OCI-LY1 (cell line): ENCODE measurements around the gene ANO4.

Experiments
- H2AFZ ChIP-seq: fragments of 200-600 bp; sonication (generic), shearing (Covaris generic); 2 replicates; pipeline ENCODE4 v1.6.0; 2014; ENCODE audit warnings: antibody characterized with exemption, mild to moderate bottlenecking, low read length
- H3F3A ChIP-seq: fragments of 200-600 bp; sonication (generic), shearing (Covaris generic); 2 replicates; pipeline ENCODE4 v1.6.0; 2014; ENCODE audit warnings: mild to moderate bottlenecking, antibody characterized with exemption, low read length, moderate library complexity; ENCODE audit not compliant: insufficient read depth
- H3K27ac ChIP-seq: fragments of 200-600 bp; sonication (generic); 2 replicates; pipeline ENCODE4 v1.5.1; 2014; ENCODE audit warnings: low read length, mixed run types, mild to moderate bottlenecking, low read depth; ENCODE audit not compliant: poor library complexity, severe bottlenecking
- H3K27me3 ChIP-seq: fragments of 200-600 bp; sonication (generic); 2 replicates; pipeline ENCODE4 v1.6.0; 2014; ENCODE audit warnings: antibody characterized with exemption, mild to moderate bottlenecking, low read length, moderate library complexity; ENCODE audit not compliant: insufficient read depth
- H3K36me3 ChIP-seq: fragments of 200-600 bp; sonication (generic); 2 replicates; pipeline ENCODE4 v1.6.1; 2014; ENCODE audit warnings: mild to moderate bottlenecking, antibody characterized with exemption, low read length, moderate library complexity, mixed read lengths; ENCODE audit not compliant: insufficient read depth
- H3K4me1 ChIP-seq: fragments of 200-600 bp; sonication (generic); 2 replicates; pipeline ENCODE4 v1.5.1; 2014; ENCODE audit warnings: mild to moderate bottlenecking, low read length, moderate library complexity; ENCODE audit not compliant: insufficient read depth, severe bottlenecking
- H3K4me2 ChIP-seq: fragments of 200-600 bp; sonication (generic), shearing (Covaris generic); 2 replicates; pipeline ENCODE4 v1.6.1; 2014; ENCODE audit warnings: low read length
- H3K4me3 ChIP-seq: fragments of 200-600 bp; sonication (generic); 2 replicates; pipeline ENCODE4 v1.5.1; 2014; ENCODE audit warnings: low read length, low read depth, mild to moderate bottlenecking, mixed read lengths; ENCODE audit not compliant: poor library complexity, severe bottlenecking
- H3K79me2 ChIP-seq: fragments of 200-600 bp; shearing (Covaris generic); 2 replicates; pipeline ENCODE4 v1.6.1; 2016; ENCODE audit warnings: mixed run types, low read length, mixed read lengths; ENCODE audit not compliant: insufficient read depth
- H3K9ac ChIP-seq: fragments of 200-600 bp; sonication (generic), shearing (Covaris generic); 2 replicates; pipeline ENCODE4 v1.6.1; 2014; ENCODE audit warnings: mild to moderate bottlenecking, low read length, mixed read lengths
- H3K9me2 ChIP-seq: fragments of 200-600 bp; sonication (generic), shearing (Covaris generic); 2 replicates; pipeline ENCODE4 v1.6.1; 2014; ENCODE audit warnings: low read depth, mild to moderate bottlenecking, low read length, mixed read lengths
- H3K9me3 ChIP-seq: fragments of 200-600 bp; shearing (Covaris generic); 2 replicates; pipeline ENCODE4 v1.6.1; 2014; ENCODE audit warnings: low read length, mixed read lengths
- H4K20me1 ChIP-seq: fragments of 200-600 bp; sonication (generic), shearing (Covaris generic); 2 replicates; pipeline ENCODE4 v1.6.0; 2016; ENCODE audit warnings: mild to moderate bottlenecking, low read length; ENCODE audit not compliant: insufficient read depth
- CTCF ChIP-seq: fragments of 200-600 bp; sonication (generic), shearing (Covaris generic); IDR thresholded peaks from 2 replicates; pipeline ENCODE4 v1.5.1; 2017; ENCODE audit warnings: mild to moderate bottlenecking, antibody characterized with exemption, low read length, moderate library complexity, mixed read lengths
- EZH2 ChIP-seq: fragments of 200-600 bp; sonication (generic), shearing (Covaris generic); IDR thresholded peaks from 2 replicates; pipeline ENCODE4 v1.8.0; 2017; ENCODE audit warnings: borderline replicate concordance, mixed run types, mild to moderate bottlenecking, antibody characterized with exemption, low read length, moderate library complexity, mixed read lengths

ANO4 gene

GRCh38 chr12:101050631-101051030 lies 256.1 kb downstream of the ANO4 start:
- Histone ChIP-seq H3K9ac (no peak overlapping the region), H3K27me3 (no peaks in the 10 kb centered on the region), H4K20me1 (no peaks in the 10 kb centered on the region), H3K4me2 (no peak overlapping the region), H3K4me3 (no peak overlapping the region), H2AFZ (no peak overlapping the region), H3K79me2 (no peaks in the 10 kb centered on the region), H3K36me3 (no peaks in the 10 kb centered on the region), H3K9me2 (no peaks in the 10 kb centered on the region), H3K9me3 (no peaks in the 10 kb centered on the region), H3K4me1 (no peaks in the 10 kb centered on the region), H3K27ac (no peak overlapping the region), H3F3A (no peaks in the 10 kb centered on the region)
- TF ChIP-seq EZH2 (no peak), CTCF (no peak)

GRCh38 chr12:101051151-101051550 lies 256.6 kb downstream of the ANO4 start:
- Histone ChIP-seq H3K36me3 (no peaks in the 10 kb centered on the region), H3K27me3 (no peaks in the 10 kb centered on the region), H4K20me1 (no peaks in the 10 kb centered on the region), H3K9ac (no peak overlapping the region), H3K27ac (no peak overlapping the region), H2AFZ (no peak overlapping the region), H3K4me2 (no peak overlapping the region), H3K79me2 (no peaks in the 10 kb centered on the region), H3K9me2 (no peaks in the 10 kb centered on the region), H3K9me3 (no peaks in the 10 kb centered on the region), H3K4me3 (no peak overlapping the region), H3K4me1 (no peaks in the 10 kb centered on the region), H3F3A (no peaks in the 10 kb centered on the region)
- no peak for TF ChIP-seq CTCF
- TF ChIP-seq EZH2: no peak

DNA sequence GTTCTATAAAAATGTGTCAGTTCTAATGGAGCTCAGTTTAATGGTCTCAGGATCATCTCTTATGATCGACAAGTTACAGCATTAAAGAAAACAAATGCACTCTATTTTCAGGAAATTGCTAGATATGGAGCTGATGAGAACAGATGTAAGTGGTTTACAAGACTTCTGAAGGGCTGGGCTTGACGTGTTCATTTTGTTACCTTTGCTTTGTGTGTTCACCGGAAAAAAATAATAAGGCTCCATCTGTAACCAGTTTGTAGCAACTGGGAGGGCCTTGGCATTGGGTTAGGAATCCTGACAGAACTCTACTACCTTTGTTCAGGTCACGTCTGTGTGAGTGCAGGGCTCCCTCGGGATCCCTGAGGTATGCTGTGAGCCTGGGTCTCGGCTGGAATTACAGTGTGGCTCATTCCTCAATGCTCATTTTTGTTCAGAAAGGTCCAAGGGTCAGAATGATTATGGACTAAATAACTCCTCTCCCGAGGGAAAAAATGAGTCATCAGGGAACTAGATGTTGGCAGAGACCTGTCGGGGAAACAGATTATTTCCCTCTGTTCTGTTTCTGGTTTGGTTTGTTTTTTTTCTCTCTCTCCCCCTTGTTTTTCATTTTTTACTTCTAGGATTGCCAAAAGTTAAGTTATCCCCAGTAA lies 257.4 kb downstream of the ANO4 start:
- no peak overlapping the region for H3K4me3 ChIP-seq
- H3K9ac ChIP-seq: no peak overlapping the region
- H3K4me1 ChIP-seq: no peaks in the 10 kb centered on the region
- no peaks in the 10 kb centered on the region for H3K79me2 ChIP-seq
- H3K9me2 ChIP-seq: no peaks in the 10 kb centered on the region
- H3K36me3 ChIP-seq: no peaks in the 10 kb centered on the region
- no peaks in the 10 kb centered on the region for H3K27me3 ChIP-seq
- no peak overlapping the region for H2AFZ ChIP-seq
- no peaks in the 10 kb centered on the region for H3K9me3 ChIP-seq
- no peak for TF ChIP-seq EZH2
- TF ChIP-seq CTCF: no peak
- H4K20me1 ChIP-seq: no peaks in the 10 kb centered on the region
- H3K27ac ChIP-seq: no peak overlapping the region
- H3K4me2 ChIP-seq: no peak overlapping the region
- no peaks in the 10 kb centered on the region for H3F3A ChIP-seq
